Measurements from ENCODE around the gene MYO1F. TPM values are rescaled to one million over a fixed set of nuclear protein-coding genes. Genes with fewer than 3 reads are reported as not detected.
"Not testable (repeated sequence)": the region's sequence is repeated elsewhere in the genome, so short reads cannot be mapped to it uniquely, and the experiment has no call there.

MYO1F gene
- total RNA-seq, 2 experiments from 2014 or later = 2.0 to 2.2 TPM

GRCh38 chr19:8553729-8554128, 23.5 kb downstream of the MYO1F start:
- H3K4me3 Mint-ChIP-seq; H3K27ac Mint-ChIP-seq; H3K36me3 Mint-ChIP-seq (ENCODE audit: low read depth); H3K4me1 Mint-ChIP-seq (ENCODE audit: low read depth); intact Hi-C loops (cut with micrococcal nuclease); H3K9me3 Mint-ChIP-seq; H3K27me3 Mint-ChIP-seq (ENCODE audit: low read depth); DNase-seq; CTCF ChIA-PET: not testable (repeated sequence)

- H3K36me3 Mint-ChIP-seq (ENCODE audit: low read depth) = no peaks in the 10 kb centered on the region
- CTCF ChIA-PET = interaction anchor here (0.6 to 0.7 kb wide), 2 partner anchors 19 to 25 kb away, joined by 3 read pairs; no protein-coding TSS in a partner anchor
- peaks cover 2% of the 10 kb centered on the region for H3K4me1 Mint-ChIP-seq (ENCODE audit: low read depth)
- no peaks in the 10 kb centered on the region for H3K9me3 Mint-ChIP-seq
- no peak for DNase-seq
- no peak overlapping the region for H3K27ac Mint-ChIP-seq
- intact Hi-C loops (cut with micrococcal nuclease) = no loop called here
- H3K27me3 Mint-ChIP-seq (ENCODE audit: low read depth) = no peaks in the 10 kb centered on the region
- H3K4me3 Mint-ChIP-seq = no peak overlapping the region
Observed at GRCh38 chr19:8552810-8553209, 24.4 kb downstream of the MYO1F start.

- Mint-ChIP-seq H3K36me3 (ENCODE audit: low read depth) (no peaks in the 10 kb centered on the region), H3K9me3 (no peaks in the 10 kb centered on the region), H3K4me1 (ENCODE audit: low read depth) (no peaks in the 10 kb centered on the region), H3K27ac (no peak overlapping the region), H3K4me3 (no peak overlapping the region), H3K27me3 (ENCODE audit: low read depth) (no peaks in the 10 kb centered on the region)
- intact Hi-C loops (cut with micrococcal nuclease) = no loop called here
- DNase-seq = no peak
- CTCF ChIA-PET = interaction anchor here (0.5 to 0.8 kb wide), 3 partner anchors 28 to 926 kb away, joined by 3 read pairs; no protein-coding TSS in a partner anchor
Observed at GRCh38 chr19:8550070-8550469, 27.2 kb downstream of the MYO1F start.

- Mint-ChIP-seq H3K27ac (no peak overlapping the region), H3K4me3 (no peak overlapping the region), H3K27me3 (ENCODE audit: low read depth) (no peaks in the 10 kb centered on the region), H3K4me1 (ENCODE audit: low read depth) (no peaks in the 10 kb centered on the region), H3K36me3 (ENCODE audit: low read depth) (no peaks in the 10 kb centered on the region), H3K9me3 (no peaks in the 10 kb centered on the region)
- no peak for DNase-seq
- intact Hi-C loops (cut with micrococcal nuclease) = no loop called here
- CTCF ChIA-PET = interaction anchor here (0.6 kb wide), 1 partner anchor 579 kb away, joined by 3 read pairs; no protein-coding TSS in a partner anchor
Observed at GRCh38 chr19:8545743-8546142, 31.5 kb downstream of the MYO1F start.

- no peaks in the 10 kb centered on the region for H3K4me1 Mint-ChIP-seq (ENCODE audit: low read depth)
- H3K27me3 Mint-ChIP-seq (ENCODE audit: low read depth) = no peaks in the 10 kb centered on the region
- no peak for DNase-seq
- H3K27ac Mint-ChIP-seq = no peak overlapping the region
- CTCF ChIA-PET = no interaction called here
- no peaks in the 10 kb centered on the region for H3K9me3 Mint-ChIP-seq
- intact Hi-C loops (cut with micrococcal nuclease) = no loop called here
- no peak overlapping the region for H3K4me3 Mint-ChIP-seq
- no peaks in the 10 kb centered on the region for H3K36me3 Mint-ChIP-seq (ENCODE audit: low read depth)
Observed at GRCh38 chr19:8544168-8544567, 33.1 kb downstream of the MYO1F start.

GRCh38 chr19:8539621-8540149, 37.6 kb downstream of the MYO1F start:
- intact Hi-C loops (cut with micrococcal nuclease) = no loop called here
- no peak overlapping the region for H3K27ac Mint-ChIP-seq
- H3K9me3 Mint-ChIP-seq = no peaks in the 10 kb centered on the region
- no peak overlapping the region for H3K4me3 Mint-ChIP-seq
- no peaks in the 10 kb centered on the region for H3K36me3 Mint-ChIP-seq (ENCODE audit: low read depth)
- no peaks in the 10 kb centered on the region for H3K4me1 Mint-ChIP-seq (ENCODE audit: low read depth)
- no peak for DNase-seq
- no peaks in the 10 kb centered on the region for H3K27me3 Mint-ChIP-seq (ENCODE audit: low read depth)
- CTCF ChIA-PET = interaction anchor here (0.5 to 1.5 kb wide), 2 partner anchors 16 to 40 kb away, joined by 4 read pairs; no protein-coding TSS in a partner anchor

- no peaks in the 10 kb centered on the region for H3K36me3 Mint-ChIP-seq (ENCODE audit: low read depth)
- H3K27me3 Mint-ChIP-seq (ENCODE audit: low read depth) = no peaks in the 10 kb centered on the region
- no peak overlapping the region for H3K27ac Mint-ChIP-seq
- no peaks in the 10 kb centered on the region for H3K4me1 Mint-ChIP-seq (ENCODE audit: low read depth)
- H3K9me3 Mint-ChIP-seq = no peaks in the 10 kb centered on the region
- CTCF ChIA-PET = no interaction called here
- DNase-seq = no peak
- intact Hi-C loops (cut with micrococcal nuclease) = no loop called here
- H3K4me3 Mint-ChIP-seq = no peak overlapping the region
Observed at GRCh38 chr19:8537099-8537498, 40.1 kb downstream of the MYO1F start.

GRCh38 chr19:8536282-8536681, 41.0 kb downstream of the MYO1F start:
- DNase-seq = no peak
- CTCF ChIA-PET = no interaction called here
- Mint-ChIP-seq H3K4me1 (ENCODE audit: low read depth) (no peaks in the 10 kb centered on the region), H3K27ac (no peak overlapping the region), H3K4me3 (no peak overlapping the region), H3K9me3 (no peaks in the 10 kb centered on the region), H3K36me3 (ENCODE audit: low read depth) (no peaks in the 10 kb centered on the region), H3K27me3 (ENCODE audit: low read depth) (no peaks in the 10 kb centered on the region)
- intact Hi-C loops (cut with micrococcal nuclease) = no loop called here

- H3K27ac Mint-ChIP-seq = no peak overlapping the region
- CTCF ChIA-PET = no interaction called here
- H3K27me3 Mint-ChIP-seq (ENCODE audit: low read depth) = no peaks in the 10 kb centered on the region
- H3K4me3 Mint-ChIP-seq = no peak overlapping the region
- H3K36me3 Mint-ChIP-seq (ENCODE audit: low read depth) = no peaks in the 10 kb centered on the region
- intact Hi-C loops (cut with micrococcal nuclease) = no loop called here
- peaks cover 11% of the 10 kb centered on the region for H3K4me1 Mint-ChIP-seq (ENCODE audit: low read depth)
- H3K9me3 Mint-ChIP-seq = no peaks in the 10 kb centered on the region
- no peak for DNase-seq
Observed at GRCh38 chr19:8532225-8532624, 45.0 kb downstream of the MYO1F start.

GRCh38 chr19:8531470-8531869, 45.8 kb downstream of the MYO1F start:
- CTCF ChIA-PET = interaction anchor here (0.9 kb wide), 1 partner anchor 49 kb away, joined by 3 read pairs; no protein-coding TSS in a partner anchor
- Mint-ChIP-seq H3K9me3 (no peaks in the 10 kb centered on the region), H3K27me3 (ENCODE audit: low read depth) (no peaks in the 10 kb centered on the region), H3K4me3 (no peak overlapping the region), H3K4me1 (ENCODE audit: low read depth) (peaks cover 15% of the 10 kb centered on the region), H3K36me3 (ENCODE audit: low read depth) (no peaks in the 10 kb centered on the region), H3K27ac (no peak overlapping the region)
- intact Hi-C loops (cut with micrococcal nuclease) = no loop called here
- no peak for DNase-seq

GRCh38 chr19:8530061-8530679, 47.1 kb downstream of the MYO1F start:
- peaks cover 15% of the 10 kb centered on the region for H3K4me1 Mint-ChIP-seq (ENCODE audit: low read depth)
- intact Hi-C loops (cut with micrococcal nuclease) = no loop called here
- no peak overlapping the region for H3K27ac Mint-ChIP-seq
- H3K36me3 Mint-ChIP-seq (ENCODE audit: low read depth) = no peaks in the 10 kb centered on the region
- DNase-seq = no peak
- H3K27me3 Mint-ChIP-seq (ENCODE audit: low read depth) = no peaks in the 10 kb centered on the region
- no peak overlapping the region for H3K4me3 Mint-ChIP-seq
- CTCF ChIA-PET = interaction anchor here (0.8 kb wide), 1 partner anchor 31 kb away, joined by 5 read pairs; no protein-coding TSS in a partner anchor
- H3K9me3 Mint-ChIP-seq = no peaks in the 10 kb centered on the region

GRCh38 chr19:8529369-8530006, 47.8 kb downstream of the MYO1F start:
- Mint-ChIP-seq H3K36me3 (ENCODE audit: low read depth) (no peaks in the 10 kb centered on the region), H3K27me3 (ENCODE audit: low read depth) (no peaks in the 10 kb centered on the region), H3K4me3 (no peak overlapping the region), H3K27ac (no peak overlapping the region), H3K4me1 (ENCODE audit: low read depth) (peaks cover 15% of the 10 kb centered on the region), H3K9me3 (no peaks in the 10 kb centered on the region)
- no peak for DNase-seq
- CTCF ChIA-PET = interaction anchor here (0.8 kb wide), 1 partner anchor 31 kb away, joined by 5 read pairs; no protein-coding TSS in a partner anchor
- intact Hi-C loops (cut with micrococcal nuclease) = no loop called here

GRCh38 chr19:8528500-8528899, 48.7 kb downstream of the MYO1F start:
- no peak overlapping the region for H3K27ac Mint-ChIP-seq
- intact Hi-C loops (cut with micrococcal nuclease) = no loop called here
- no peak overlapping the region for H3K4me3 Mint-ChIP-seq
- peaks cover 15% of the 10 kb centered on the region for H3K4me1 Mint-ChIP-seq (ENCODE audit: low read depth)
- H3K9me3 Mint-ChIP-seq = no peaks in the 10 kb centered on the region
- no peaks in the 10 kb centered on the region for H3K27me3 Mint-ChIP-seq (ENCODE audit: low read depth)
- CTCF ChIA-PET = no interaction called here
- no peak for DNase-seq
- no peaks in the 10 kb centered on the region for H3K36me3 Mint-ChIP-seq (ENCODE audit: low read depth)

All from activated naive CD4-positive, alpha-beta T cell treated with anti-CD3 and anti-CD28 coated beads for 36 hours (primary cell).